SJSA1 (cell line): ENCODE results near the gene RPL11. TPM values are rescaled to one million over a fixed set of nuclear protein-coding genes. Genes with fewer than 3 reads are reported as not detected.
"Not testable (repeated sequence)": the region's sequence is repeated elsewhere in the genome, so short reads cannot be mapped to it uniquely, and the experiment has no call there.

ENCODE experiments used
- DNase-seq, 2 experiments: peaks; one replicate each; pipeline ENCODE4 v3.0.0-alpha.2; 2015 to 2020; ENCODE audit warnings: low spot score in 2 of 2, low read depth in 1 of 2
- H3K27ac ChIP-seq: fragments of 250-450 bp; sonication (Bioruptor Pico); 2 replicates; pipeline ENCODE4 v1.5.1; 2020; ENCODE audit warnings: mild to moderate bottlenecking, moderate library complexity
- H3K27me3 ChIP-seq: fragments of 250-450 bp; sonication (Bioruptor Pico); replicated peaks from 2 replicates; pipeline ENCODE4 v1.5.1; 2020; ENCODE audit warnings: mild to moderate bottlenecking, moderate library complexity
- H3K36me3 ChIP-seq: fragments of 250-450 bp; sonication (Bioruptor Pico); 2 replicates; pipeline ENCODE4 v1.5.1; 2020; ENCODE audit warnings: mild to moderate bottlenecking
- H3K4me1 ChIP-seq: fragments of 250-450 bp; sonication (Bioruptor Pico); replicated peaks from 2 replicates; pipeline ENCODE4 v1.6.1; 2021; ENCODE audit warnings: mild to moderate bottlenecking
- H3K4me3 ChIP-seq: fragments of 250-450 bp; sonication (Bioruptor Pico); 2 replicates; pipeline ENCODE4 v1.5.1; 2020; ENCODE audit warnings: mild to moderate bottlenecking
- H3K9me3 ChIP-seq: fragments of 250-450 bp; sonication (Bioruptor Pico); replicated peaks from 2 replicates; pipeline ENCODE4 v1.5.1; 2020; ENCODE audit warnings: mild to moderate bottlenecking
- total RNA-seq: library from RNA; depleted of rRNA; stranded (reverse); fragments of >200 nt; shearing (Covaris generic); gene quantifications from 2 replicates; pipeline ENCODE4 v1.2.3, GENCODE V29; 2014

RPL11 gene
- total RNA-seq, 1 experiment from 2014 or later: 1,165 TPM

GRCh38 chr1:23664837-23665795, 26.5 kb upstream of the RPL11 start:
- DNase-seq: peak in 1 of 2 experiments; percentile 33
- H3K27me3 ChIP-seq: peaks cover 4% of the 10 kb centered on the region
- no peaks in the 10 kb centered on the region for H3K9me3 ChIP-seq
- no peaks in the 10 kb centered on the region for H3K4me1 ChIP-seq
- no peak overlapping the region for H3K4me3 ChIP-seq
- no peaks in the 10 kb centered on the region for H3K36me3 ChIP-seq
- H3K27ac ChIP-seq: no peak overlapping the region

- H3K27me3 ChIP-seq: peaks cover 4% of the 10 kb centered on the region
- H3K27ac ChIP-seq: no peak overlapping the region
- H3K4me1 ChIP-seq: no peaks in the 10 kb centered on the region
- H3K9me3 ChIP-seq: no peaks in the 10 kb centered on the region
- no peak overlapping the region for H3K4me3 ChIP-seq
- no peaks in the 10 kb centered on the region for H3K36me3 ChIP-seq
- no peak for DNase-seq
These were observed 24.2 kb upstream of the RPL11 start for GRCh38 chr1:23667411-23667810.

- H3K4me3 ChIP-seq: no peak overlapping the region
These were observed 20.9 kb upstream of the RPL11 start for GRCh38 chr1:23670709-23671108.

GRCh38 chr1:23673086-23673813, 18.4 kb upstream of the RPL11 start:
- no peaks in the 10 kb centered on the region for H3K4me1 ChIP-seq
- DNase-seq: peak in 1 of 2 experiments; percentile 28
- H3K27ac ChIP-seq: no peak overlapping the region
- peaks cover 4% of the 10 kb centered on the region; the same call in 1 of the 2 replicates for H3K27me3 ChIP-seq
- H3K9me3 ChIP-seq: no peaks in the 10 kb centered on the region
- no peaks in the 10 kb centered on the region for H3K36me3 ChIP-seq
- H3K4me3 ChIP-seq: no peak overlapping the region

More at GRCh38 chr1:23670709-23671108, 20.9 kb upstream of the RPL11 start:
- no peaks in the 10 kb centered on the region for H3K9me3 ChIP-seq
- H3K27ac ChIP-seq: no peak overlapping the region
- H3K4me1 ChIP-seq: no peaks in the 10 kb centered on the region
- peaks cover 4% of the 10 kb centered on the region for H3K27me3 ChIP-seq
- H3K36me3 ChIP-seq: no peaks in the 10 kb centered on the region
- no peak for DNase-seq

GRCh38 chr1:23679815-23680214, 11.8 kb upstream of the RPL11 start:
- no peaks in the 10 kb centered on the region for H3K36me3 ChIP-seq
- H3K4me1 ChIP-seq: no peaks in the 10 kb centered on the region
- H3K27me3 ChIP-seq: peaks cover 22% of the 10 kb centered on the region
- H3K9me3 ChIP-seq: no peaks in the 10 kb centered on the region
- no peak overlapping the region for H3K27ac ChIP-seq
- DNase-seq: no peak
- H3K4me3 ChIP-seq: no peak overlapping the region

GRCh38 chr1:23682946-23683345, 8.7 kb upstream of the RPL11 start:
- Histone ChIP-seq H3K27ac (no peak overlapping the region), H3K36me3 (no peaks in the 10 kb centered on the region), H3K27me3 (peaks cover 22% of the 10 kb centered on the region), H3K4me1 (no peaks in the 10 kb centered on the region), H3K9me3 (no peaks in the 10 kb centered on the region), H3K4me3 (no peak overlapping the region)
- no peak for DNase-seq

GRCh38 chr1:23684415-23684814, 7.2 kb upstream of the RPL11 start:
- peaks cover 17% of the 10 kb centered on the region for H3K27me3 ChIP-seq
- no peaks in the 10 kb centered on the region for H3K4me1 ChIP-seq
- no peak overlapping the region for H3K4me3 ChIP-seq
- no peaks in the 10 kb centered on the region for H3K9me3 ChIP-seq
- H3K36me3 ChIP-seq: no peaks in the 10 kb centered on the region
- no peak for DNase-seq
- no peak overlapping the region for H3K27ac ChIP-seq

- not testable (repeated sequence) for H3K9me3 ChIP-seq, H3K27ac ChIP-seq, H3K36me3 ChIP-seq, H3K4me3 ChIP-seq, H3K4me1 ChIP-seq, DNase-seq
- peaks cover 11% of the 10 kb centered on the region for H3K27me3 ChIP-seq
These were observed 6.4 kb upstream of the RPL11 start for GRCh38 chr1:23685197-23685596.

GRCh38 chr1:23687680-23688079, 3.9 kb upstream of the RPL11 start:
- not testable (repeated sequence) for H3K4me3 ChIP-seq, H3K36me3 ChIP-seq, DNase-seq, H3K4me1 ChIP-seq, H3K9me3 ChIP-seq, H3K27ac ChIP-seq, H3K27me3 ChIP-seq

GRCh38 chr1:23688281-23688680, 3.3 kb upstream of the RPL11 start:
- DNase-seq, H3K9me3 ChIP-seq, H3K27ac ChIP-seq, H3K27me3 ChIP-seq, H3K4me3 ChIP-seq, H3K4me1 ChIP-seq: not testable (repeated sequence)
- peaks cover 16% of the 10 kb centered on the region for H3K36me3 ChIP-seq

- Histone ChIP-seq H3K9me3 (no peaks in the 10 kb centered on the region), H3K4me3 (peak overlapping the region; percentile 80), H3K36me3 (peaks cover 57% of the 10 kb centered on the region), H3K27ac (peak overlapping the region; percentile 84), H3K4me1 (peaks cover 15% of the 10 kb centered on the region), H3K27me3 (no peaks in the 10 kb centered on the region)
- DNase-seq: no peak
These were observed 784 bp downstream of the RPL11 start for GRCh38 chr1:23692308-23692871.

- Histone ChIP-seq H3K4me1 (peaks cover 15% of the 10 kb centered on the region), H3K27ac (no peak overlapping the region), H3K27me3 (no peaks in the 10 kb centered on the region), H3K4me3 (no peak overlapping the region), H3K36me3 (peaks cover 69% of the 10 kb centered on the region), H3K9me3 (no peaks in the 10 kb centered on the region)
- no peak for DNase-seq
These were observed 2.0 kb downstream of the RPL11 start for GRCh38 chr1:23693599-23693998.

GRCh38 chr1:23694371-23694770, 2.8 kb downstream of the RPL11 start:
- no peaks in the 10 kb centered on the region for H3K9me3 ChIP-seq
- DNase-seq: no peak
- H3K4me1 ChIP-seq: peaks cover 15% of the 10 kb centered on the region
- no peak overlapping the region for H3K4me3 ChIP-seq
- peaks cover 77% of the 10 kb centered on the region for H3K36me3 ChIP-seq
- no peaks in the 10 kb centered on the region for H3K27me3 ChIP-seq
- H3K27ac ChIP-seq: no peak overlapping the region

GRCh38 chr1:23695667-23696066, 4.1 kb downstream of the RPL11 start:
- Histone ChIP-seq H3K27ac (no peak overlapping the region), H3K4me3 (no peak overlapping the region), H3K27me3 (no peaks in the 10 kb centered on the region), H3K36me3 (peaks cover 90% of the 10 kb centered on the region), H3K4me1 (peaks cover 15% of the 10 kb centered on the region), H3K9me3 (no peaks in the 10 kb centered on the region)
- no peak for DNase-seq
